NCI-H526 (cell line): ENCODE results near the gene TNIP1.

Source experiments
- DNase-seq, 2 experiments: peaks; one replicate each; lab custom pipeline; 2025; lab: John Stamatoyannopoulos, UW

The TNIP1 gene

GRCh38 chr5:151105561-151105960, 24.7 kb upstream of the TNIP1 start:
- no peak for DNase-seq

- DNase-seq = no peak
These were observed 24.0 kb upstream of the TNIP1 start for GRCh38 chr5:151104795-151105194.

- DNase-seq = no peak
These were observed 20.9 kb upstream of the TNIP1 start for GRCh38 chr5:151101746-151102145.

GRCh38 chr5:151101151-151101550, 20.3 kb upstream of the TNIP1 start:
- DNase-seq = no peak

GRCh38 chr5:151100681-151101080, 19.8 kb upstream of the TNIP1 start:
- no peak for DNase-seq

GRCh38 chr5:151098768-151099121, 17.9 kb upstream of the TNIP1 start:
- DNase-seq = no peak

- no peak for DNase-seq
These were observed 17.3 kb upstream of the TNIP1 start for GRCh38 chr5:151097820-151098767.

- DNase-seq = no peak
These were observed 16.2 kb upstream of the TNIP1 start for GRCh38 chr5:151097061-151097460.

- no peak for DNase-seq
These were observed 15.2 kb upstream of the TNIP1 start for GRCh38 chr5:151096001-151096373.

- DNase-seq = peak in 1 of 2 experiments; percentile 25
These were observed 14.6 kb upstream of the TNIP1 start for GRCh38 chr5:151095341-151096000.

- no peak for DNase-seq
These were observed 14.0 kb upstream of the TNIP1 start for GRCh38 chr5:151094852-151095245.

- DNase-seq = peak in 1 of 2 experiments; percentile 48
These were observed 13.4 kb upstream of the TNIP1 start for GRCh38 chr5:151094030-151094851.

- DNase-seq = no peak
These were observed 12.6 kb upstream of the TNIP1 start for GRCh38 chr5:151093476-151093889.

GRCh38 chr5:151092762-151093161, 11.9 kb upstream of the TNIP1 start:
- no peak for DNase-seq

- DNase-seq = no peak
These were observed 8.9 kb upstream of the TNIP1 start for GRCh38 chr5:151089726-151090125.

GRCh38 chr5:151088986-151089385, 8.2 kb upstream of the TNIP1 start:
- no peak for DNase-seq

GRCh38 chr5:151087486-151087885, 6.7 kb upstream of the TNIP1 start:
- no peak for DNase-seq

GRCh38 chr5:151086905-151087360, 6.1 kb upstream of the TNIP1 start:
- DNase-seq = no peak

GRCh38 chr5:151086192-151086869, 5.5 kb upstream of the TNIP1 start:
- DNase-seq = no peak

- no peak for DNase-seq
These were observed 4.7 kb upstream of the TNIP1 start for GRCh38 chr5:151085517-151086041.

GRCh38 chr5:151084363-151084762, 3.5 kb upstream of the TNIP1 start:
- no peak for DNase-seq
